ENCODE measurements around the gene DHRS9.

- TF ChIP-seq CTCF (IDR thresholded peaks at IDR 0.05) (no peak), POLR2A (IDR thresholded peaks at IDR 0.05) (no peak)
Measured at GRCh38 chr2:169071455-169071854, 2.1 kb downstream of the DHRS9 start.

Data from uterus (tissue), 2 donors.